ENCODE results near the gene BLMH. TPM values are rescaled to one million over a fixed set of nuclear protein-coding genes. Genes with fewer than 3 reads are reported as not detected.

BLMH gene
- total RNA-seq, 4 donors from 2014 or later = 18.1 to 35.7 (median 28.1) TPM

GRCh38 chr17:30290696-30291542, 825 bp downstream of the BLMH start:
- Histone ChIP-seq H3K9me3 (no peaks in the 10 kb centered on the region), H3K36me3 (peaks cover 0 to 32% (median 0%) of the 10 kb centered on the region in 3 donors), H3K27ac (peak overlapping the region in 3 of 4 donors; percentile 75 to 83 (median 82)), H3K4me1 (peaks cover 0 to 23% (median 11%) of the 10 kb centered on the region in 4 donors), H3K4me3 (peak overlapping the region; percentile 85 to 98 (median 88)), H3K27me3 (no peaks in the 10 kb centered on the region)
- peak in 1 of 2 donors; percentile 9 for DNase-seq (ENCODE audit: low spot score in 2 of 2)
- TF ChIP-seq POLR2A (IDR thresholded peaks at IDR 0.05) = no peak
- TF ChIP-seq, protein P1, sequence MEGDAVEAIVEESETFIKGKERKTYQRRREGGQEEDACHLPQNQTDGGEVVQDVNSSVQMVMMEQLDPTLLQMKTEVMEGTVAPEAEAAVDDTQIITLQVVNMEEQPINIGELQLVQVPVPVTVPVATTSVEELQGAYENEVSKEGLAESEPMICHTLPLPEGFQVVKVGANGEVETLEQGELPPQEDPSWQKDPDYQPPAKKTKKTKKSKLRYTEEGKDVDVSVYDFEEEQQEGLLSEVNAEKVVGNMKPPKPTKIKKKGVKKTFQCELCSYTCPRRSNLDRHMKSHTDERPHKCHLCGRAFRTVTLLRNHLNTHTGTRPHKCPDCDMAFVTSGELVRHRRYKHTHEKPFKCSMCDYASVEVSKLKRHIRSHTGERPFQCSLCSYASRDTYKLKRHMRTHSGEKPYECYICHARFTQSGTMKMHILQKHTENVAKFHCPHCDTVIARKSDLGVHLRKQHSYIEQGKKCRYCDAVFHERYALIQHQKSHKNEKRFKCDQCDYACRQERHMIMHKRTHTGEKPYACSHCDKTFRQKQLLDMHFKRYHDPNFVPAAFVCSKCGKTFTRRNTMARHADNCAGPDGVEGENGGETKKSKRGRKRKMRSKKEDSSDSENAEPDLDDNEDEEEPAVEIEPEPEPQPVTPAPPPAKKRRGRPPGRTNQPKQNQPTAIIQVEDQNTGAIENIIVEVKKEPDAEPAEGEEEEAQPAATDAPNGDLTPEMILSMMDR (IDR thresholded peaks at IDR 0.05) = no peak
- TF ChIP-seq EP300 (IDR thresholded peaks at IDR 0.05) = no peak
- 3% methylated on average over 18 to 22 of the region's 22 CpGs for WGBS, 2 donors

GRCh38 chr17:30290077-30290476, 1.7 kb downstream of the BLMH start:
- no peak for DNase-seq (ENCODE audit: low spot score in 2 of 2)
- Histone ChIP-seq H3K9me3 (no peaks in the 10 kb centered on the region), H3K36me3 (peaks cover 0 to 40% (median 3%) of the 10 kb centered on the region in 3 donors), H3K4me3 (no peak overlapping the region), H3K27me3 (no peaks in the 10 kb centered on the region), H3K27ac (no peak overlapping the region), H3K4me1 (peaks cover 0 to 23% (median 11%) of the 10 kb centered on the region in 4 donors)
- 72 to 79% methylated on average over 2 of the region's 2 CpGs for WGBS, 2 donors
- TF ChIP-seq, protein P1 (IDR thresholded peaks at IDR 0.05) = no peak
- TF ChIP-seq POLR2A (IDR thresholded peaks at IDR 0.05) = no peak
- TF ChIP-seq EP300 (IDR thresholded peaks at IDR 0.05) = no peak

- Histone ChIP-seq H3K27ac (no peak overlapping the region), H3K9me3 (no peaks in the 10 kb centered on the region), H3K36me3 (peaks cover 0 to 89% (median 3%) of the 10 kb centered on the region in 3 donors), H3K4me1 (no peaks in the 10 kb centered on the region), H3K4me3 (no peak overlapping the region), H3K27me3 (no peaks in the 10 kb centered on the region)
- TF ChIP-seq, protein P1 (IDR thresholded peaks at IDR 0.05) = no peak
- no peak for TF ChIP-seq POLR2A (IDR thresholded peaks at IDR 0.05)
- TF ChIP-seq EP300 (IDR thresholded peaks at IDR 0.05) = no peak
- DNase-seq (ENCODE audit: low spot score in 2 of 2) = no peak
Observed at GRCh38 chr17:30279156-30279555, 12.6 kb downstream of the BLMH start.

DNA sequence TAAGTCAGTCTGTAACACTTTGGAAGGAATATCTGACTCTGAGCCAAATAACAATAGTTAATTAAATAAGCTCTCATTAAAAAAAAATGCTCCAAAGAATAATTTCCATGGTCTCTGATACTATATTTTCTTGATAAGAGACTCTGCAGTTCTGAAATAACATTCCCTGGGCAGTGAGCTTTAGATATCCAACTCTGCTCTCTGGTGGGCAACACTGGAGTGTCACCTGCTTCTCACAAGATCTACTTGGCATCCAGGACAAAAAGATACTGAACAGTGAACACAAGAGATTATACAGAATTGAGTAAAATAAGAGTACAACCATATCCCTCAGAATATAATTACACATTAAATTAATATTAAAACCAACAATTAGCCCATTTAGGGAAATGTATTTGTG, 13.7 kb downstream of the BLMH start:
- H3K27ac ChIP-seq = no peak overlapping the region
- H3K9me3 ChIP-seq = no peaks in the 10 kb centered on the region
- DNase-seq (ENCODE audit: low spot score in 2 of 2) = peak in 1 of 2 donors; percentile 21
- H3K4me1 ChIP-seq = no peaks in the 10 kb centered on the region
- H3K27me3 ChIP-seq = no peaks in the 10 kb centered on the region
- TF ChIP-seq, protein P1 (IDR thresholded peaks at IDR 0.05) = peak in 2 of 5 experiments; percentile 19 to 34
- TF ChIP-seq EP300 (IDR thresholded peaks at IDR 0.05) (no peak), POLR2A (IDR thresholded peaks at IDR 0.05) (no peak)
- H3K4me3 ChIP-seq = no peak overlapping the region
- peaks cover 0 to 90% (median 3%) of the 10 kb centered on the region in 3 donors for H3K36me3 ChIP-seq

GRCh38 chr17:30275911-30276310, 15.8 kb downstream of the BLMH start:
- DNase-seq (ENCODE audit: low spot score in 2 of 2) = no peak
- no peak overlapping the region for H3K4me3 ChIP-seq
- no peak overlapping the region for H3K27ac ChIP-seq
- WGBS, 2 donors = 87 to 89% methylated on average over 2 of the region's 2 CpGs
- peaks cover 0 to 90% (median 0%) of the 10 kb centered on the region in 3 donors for H3K36me3 ChIP-seq
- no peaks in the 10 kb centered on the region for H3K4me1 ChIP-seq
- no peaks in the 10 kb centered on the region for H3K9me3 ChIP-seq
- no peaks in the 10 kb centered on the region for H3K27me3 ChIP-seq
- TF ChIP-seq POLR2A (IDR thresholded peaks at IDR 0.05) = no peak
- no peak for TF ChIP-seq EP300 (IDR thresholded peaks at IDR 0.05)
- TF ChIP-seq, protein P1 (IDR thresholded peaks at IDR 0.05) = no peak
